GM19397 (cell line): Measurements from ENCODE around the gene C1QTNF9B.

Experiments used
- ATAC-seq: cut with Tn5 transposase; IDR thresholded peaks from one replicate; pipeline ENCODE4 v1.9.1; 2021; ENCODE audit warnings: mild to moderate bottlenecking, moderate library complexity; ENCODE audit not compliant: unreplicated experiment

C1QTNF9B gene

GRCh38 chr13:23859904-23860303, 37.4 kb downstream of the C1QTNF9B start:
- no peak for ATAC-seq

- no peak for ATAC-seq
These were observed 37.8 kb downstream of the C1QTNF9B start for GRCh38 chr13:23859455-23859854.

GRCh38 chr13:23858546-23858945, 38.8 kb downstream of the C1QTNF9B start:
- ATAC-seq = no peak

- ATAC-seq = no peak
These were observed 41.1 kb downstream of the C1QTNF9B start for GRCh38 chr13:23856008-23856750.

GRCh38 chr13:23855360-23855759, 41.9 kb downstream of the C1QTNF9B start:
- ATAC-seq = no peak

- peak; percentile 56 for ATAC-seq
These were observed 45.0 kb downstream of the C1QTNF9B start for GRCh38 chr13:23852351-23852750.

- no peak for ATAC-seq
These were observed 46.2 kb downstream of the C1QTNF9B start for GRCh38 chr13:23851106-23851505.

GRCh38 chr13:23850134-23850533, 47.2 kb downstream of the C1QTNF9B start:
- ATAC-seq = no peak

- ATAC-seq = no peak
These were observed 47.6 kb downstream of the C1QTNF9B start for GRCh38 chr13:23849670-23850069.

- no peak for ATAC-seq
These were observed 48.6 kb downstream of the C1QTNF9B start for GRCh38 chr13:23848646-23849141.

- ATAC-seq = no peak
These were observed 49.3 kb downstream of the C1QTNF9B start for GRCh38 chr13:23848019-23848418.

GRCh38 chr13:23847497-23847896, 49.8 kb downstream of the C1QTNF9B start:
- no peak for ATAC-seq

- no peak for ATAC-seq
These were observed 52.1 kb downstream of the C1QTNF9B start for GRCh38 chr13:23845105-23845725.

- no peak for ATAC-seq
These were observed 53.2 kb downstream of the C1QTNF9B start for GRCh38 chr13:23844132-23844531.

- ATAC-seq = no peak
These were observed 53.9 kb downstream of the C1QTNF9B start for GRCh38 chr13:23843436-23843835.

GRCh38 chr13:23842406-23842805, 54.9 kb downstream of the C1QTNF9B start:
- ATAC-seq = no peak
